ENCODE data around the gene ELL2.

ELL2 gene

DNA sequence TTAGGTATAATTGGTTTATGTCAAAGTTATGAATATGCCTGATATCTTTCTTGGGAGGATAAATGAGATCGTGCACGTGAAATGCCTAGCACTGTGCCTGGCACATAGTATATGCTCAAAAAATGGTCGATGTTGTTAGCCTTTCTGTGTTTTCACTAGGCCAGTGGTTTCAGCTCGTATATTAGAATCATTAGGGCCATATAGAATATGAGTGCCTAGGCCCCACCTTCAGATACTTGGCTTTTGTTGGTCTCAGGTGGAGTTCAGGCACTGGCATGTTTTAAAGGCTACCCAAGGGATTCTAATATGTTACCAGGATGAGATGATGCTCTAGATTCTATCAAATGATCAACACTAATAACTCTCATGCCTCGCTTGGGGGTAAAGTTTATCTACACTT lies 56.8 kb downstream of the ELL2 start:
- no peak for DNase-seq

DNA sequence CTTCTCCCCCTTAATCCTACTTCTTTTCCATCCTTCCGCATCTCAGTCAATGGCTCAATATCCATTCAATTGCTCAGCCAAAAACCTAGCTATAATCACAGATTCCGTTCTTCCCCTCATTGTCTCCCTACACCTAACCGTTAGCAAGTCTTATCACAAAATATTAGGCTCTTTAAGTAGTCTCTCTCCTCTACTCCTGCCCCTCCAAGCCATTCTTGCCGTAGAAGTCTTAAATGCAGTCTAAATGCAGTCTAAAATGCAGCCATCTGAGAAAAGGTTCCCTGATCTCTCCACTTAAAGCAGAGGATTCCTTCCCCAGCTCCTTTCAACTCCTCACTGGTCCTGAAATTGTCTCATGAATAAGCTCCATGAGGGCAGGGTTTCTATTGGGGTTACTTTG lies 57.8 kb downstream of the ELL2 start:
- no peak for DNase-seq

DNA sequence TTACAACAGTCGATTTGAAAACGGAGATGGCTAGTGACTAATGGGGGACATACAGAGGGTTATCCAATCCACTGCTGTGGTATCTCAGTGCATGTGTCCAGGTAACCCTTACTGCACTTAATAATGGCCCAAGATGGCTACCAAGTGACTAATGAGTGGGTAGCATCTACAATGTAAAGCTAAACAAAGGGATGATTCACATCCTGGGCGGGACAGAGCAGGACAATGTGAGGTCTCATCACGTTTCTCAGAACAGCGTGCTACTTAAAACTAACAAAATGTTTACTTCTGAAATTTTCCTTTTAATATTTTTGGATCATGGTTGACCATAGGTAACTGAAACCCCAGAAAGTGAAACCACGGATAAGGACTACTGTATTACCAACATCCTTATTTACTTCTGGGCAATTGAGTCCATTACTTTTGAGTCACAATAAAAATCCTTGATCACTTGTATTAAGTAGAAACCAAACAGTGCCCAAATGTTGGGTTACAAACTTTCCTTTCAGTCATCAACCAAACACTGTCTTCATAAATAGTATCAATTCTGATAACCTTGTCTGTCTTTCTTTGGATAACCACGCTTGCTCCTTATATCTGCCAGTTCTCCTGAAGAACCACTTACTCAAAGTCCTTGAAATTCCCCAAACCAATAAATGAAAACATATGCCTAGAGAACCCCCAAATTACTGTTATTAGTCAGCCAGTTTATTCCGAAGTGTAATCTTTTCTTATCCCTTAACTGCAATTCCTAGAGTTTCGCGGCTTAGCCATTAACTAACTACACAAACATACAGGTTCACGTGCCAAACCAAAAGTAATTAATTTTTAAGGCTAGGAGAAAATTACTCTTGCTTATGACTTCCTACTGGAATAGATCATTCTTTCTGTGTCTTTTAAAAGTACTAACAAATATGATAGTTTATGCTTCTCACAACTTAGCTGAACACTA lies 59.7 kb downstream of the ELL2 start:
- peak; percentile 32 for DNase-seq

DNA sequence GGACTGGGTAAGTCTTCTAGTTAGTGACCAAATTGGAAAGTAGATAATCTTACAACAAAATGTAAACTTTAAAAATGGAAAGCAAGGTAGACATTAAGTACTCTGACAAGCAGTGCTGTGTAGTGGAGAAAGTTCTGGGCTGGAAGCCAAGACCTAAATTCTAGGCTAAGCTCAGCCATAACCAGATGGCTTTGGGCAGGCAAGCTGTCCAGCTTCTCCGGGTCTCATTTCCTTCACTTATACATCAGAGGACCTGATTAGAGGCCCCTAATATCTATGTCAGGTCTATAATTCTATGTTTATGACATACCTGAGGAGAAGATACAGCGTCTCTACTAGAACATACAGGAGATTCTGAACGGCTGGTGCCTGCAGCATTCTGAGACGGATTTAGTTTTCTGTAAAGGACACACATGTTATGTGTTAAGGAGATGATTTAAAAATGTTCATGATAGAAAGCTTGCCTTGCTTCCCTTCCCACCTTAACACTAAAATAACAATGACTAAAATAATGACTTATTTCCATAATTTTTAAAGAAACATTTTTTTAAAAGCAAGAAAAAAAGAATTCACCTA lies 61.2 kb downstream of the ELL2 start:
- DNase-seq: peak; percentile 9

DNA sequence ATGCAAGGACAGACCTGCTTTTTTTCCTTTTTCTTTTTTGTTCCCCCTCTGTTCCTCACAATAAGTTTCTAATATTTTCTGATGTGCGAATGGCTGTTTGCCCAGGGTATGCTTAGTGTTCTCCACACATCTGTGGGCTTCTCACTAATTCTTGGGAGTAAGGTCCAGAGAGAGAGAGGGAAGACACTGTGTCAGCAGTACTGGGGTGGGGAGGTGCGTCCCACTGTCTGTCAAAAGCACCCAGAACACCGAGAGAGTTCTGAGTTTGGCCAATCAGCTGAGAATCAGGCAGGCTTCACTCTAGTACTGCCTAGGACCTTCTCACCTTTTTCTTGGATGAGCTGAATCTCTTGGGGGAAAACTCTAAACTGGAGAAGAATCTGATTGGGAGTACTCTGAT lies 61.8 kb downstream of the ELL2 start:
- no peak for DNase-seq

DNA sequence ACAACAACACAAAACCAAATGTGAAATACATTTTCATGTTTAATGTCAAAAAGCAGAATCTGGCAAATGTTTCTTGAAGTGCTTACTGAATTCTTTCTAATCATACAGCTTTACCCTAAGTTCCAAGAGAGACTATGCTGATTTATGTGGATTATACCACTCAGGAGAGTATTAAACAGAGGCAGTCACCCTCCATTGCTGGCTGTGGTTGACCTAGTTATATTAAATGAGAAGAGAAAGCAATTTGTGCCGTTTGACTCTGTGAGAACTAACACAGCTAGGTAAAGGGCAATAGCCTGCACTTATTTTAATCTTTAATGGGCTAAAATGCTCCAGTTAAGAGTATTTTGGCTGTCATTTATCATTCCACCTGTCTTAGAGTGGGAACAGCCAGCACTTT lies 62.6 kb downstream of the ELL2 start:
- no peak for DNase-seq

DNA sequence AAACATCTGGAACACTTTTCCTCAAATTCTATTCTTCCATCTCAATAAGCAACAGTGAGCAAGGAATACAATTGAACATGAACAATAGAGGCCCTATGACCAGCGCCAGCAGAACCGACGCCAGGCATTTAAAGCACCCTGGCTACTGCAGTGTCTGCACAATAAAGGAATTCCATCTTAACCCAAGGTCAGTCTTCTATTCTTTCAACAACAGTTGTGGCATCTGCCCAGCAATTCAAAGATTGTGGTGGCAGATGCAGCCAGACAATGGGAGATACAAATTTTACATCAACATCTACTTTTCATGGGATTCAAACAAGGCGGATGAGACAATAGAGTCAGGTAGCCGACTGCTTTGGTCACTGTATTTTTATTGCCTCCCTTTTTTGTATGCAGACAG lies 65.9 kb downstream of the ELL2 start:
- DNase-seq: no peak

DNA sequence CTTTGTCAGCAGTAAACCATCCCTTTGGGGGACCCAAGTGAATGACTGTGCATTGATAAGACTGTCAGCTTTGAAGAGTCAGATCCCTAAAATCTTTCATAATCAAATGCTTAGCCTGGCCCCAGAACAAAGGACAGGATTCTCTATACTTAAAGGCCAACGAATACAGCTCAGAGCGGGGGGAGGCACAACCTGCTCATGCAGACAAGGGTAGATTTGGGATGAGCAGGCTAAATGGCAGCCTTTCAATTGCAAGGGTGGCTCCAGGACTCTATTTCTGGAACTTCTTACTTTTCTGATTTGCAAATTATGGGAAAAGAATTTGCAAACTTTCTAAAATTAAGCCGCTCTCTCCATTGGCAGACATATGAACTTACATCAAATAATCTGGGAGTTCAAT lies 66.4 kb downstream of the ELL2 start:
- DNase-seq: no peak

DNA sequence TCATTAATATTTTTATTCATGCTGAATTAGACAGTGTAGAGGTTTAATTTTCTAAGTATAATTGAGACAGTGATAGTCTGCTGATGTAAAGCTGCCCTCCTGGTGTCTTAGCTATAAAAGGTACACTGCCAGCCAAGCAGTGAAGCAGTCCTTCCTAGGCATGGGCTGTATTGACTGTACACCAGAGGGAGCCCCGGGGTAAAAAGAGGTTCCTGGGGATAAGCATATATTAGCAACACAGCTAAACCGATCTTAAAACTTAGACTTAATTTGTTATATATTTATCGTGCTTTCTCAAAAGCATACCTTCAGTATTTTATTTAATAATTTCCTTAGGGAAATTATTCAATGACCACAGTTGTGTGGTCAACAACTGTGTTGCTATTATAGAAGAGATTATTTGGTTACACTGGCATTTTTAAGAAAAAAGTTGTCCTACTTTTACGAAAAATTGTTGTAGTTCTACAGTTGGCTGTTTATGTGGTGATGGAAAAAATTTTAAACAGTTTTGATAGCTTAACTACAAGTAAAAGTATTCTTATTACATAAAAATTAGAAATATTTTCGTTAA lies 68.8 kb downstream of the ELL2 start:
- DNase-seq: peak; percentile 28

DNA sequence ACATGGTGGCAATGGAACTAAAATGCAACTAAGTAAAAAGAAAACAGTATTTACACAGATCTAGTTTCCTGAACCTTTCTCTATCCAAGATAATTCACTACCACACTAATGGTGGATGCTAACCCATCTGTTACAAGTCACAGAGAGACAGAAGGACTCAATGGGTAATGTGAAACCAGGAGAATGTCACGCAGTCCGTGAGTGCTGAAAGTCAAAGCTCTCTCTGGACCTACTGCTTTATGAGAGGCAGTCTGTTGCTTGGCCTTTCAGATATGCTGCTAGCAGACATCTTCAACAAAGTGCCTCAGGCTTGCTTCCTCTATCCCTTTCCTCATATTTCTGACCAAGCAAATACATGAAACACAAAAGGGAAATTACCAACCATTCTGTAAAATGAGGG lies 70.2 kb downstream of the ELL2 start:
- no peak for DNase-seq

DNA sequence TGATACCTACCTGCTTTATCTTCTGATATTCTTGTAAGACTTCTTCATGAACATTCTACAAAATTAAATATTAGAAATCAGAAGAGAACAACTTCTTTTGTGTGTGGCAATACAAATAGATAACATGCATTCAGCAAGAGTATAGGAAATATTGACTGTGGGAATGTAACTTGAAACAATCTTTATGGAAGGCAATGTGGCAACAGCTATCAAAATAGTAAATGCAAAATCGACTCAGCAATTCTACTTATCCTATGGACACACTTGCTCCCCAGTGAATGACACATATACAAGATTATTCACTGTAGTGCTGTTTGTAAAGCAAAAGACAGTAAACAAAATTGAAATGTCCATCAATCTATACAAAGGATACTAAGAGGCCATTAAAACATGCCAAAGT lies 72.6 kb downstream of the ELL2 start:
- DNase-seq: no peak

DNA sequence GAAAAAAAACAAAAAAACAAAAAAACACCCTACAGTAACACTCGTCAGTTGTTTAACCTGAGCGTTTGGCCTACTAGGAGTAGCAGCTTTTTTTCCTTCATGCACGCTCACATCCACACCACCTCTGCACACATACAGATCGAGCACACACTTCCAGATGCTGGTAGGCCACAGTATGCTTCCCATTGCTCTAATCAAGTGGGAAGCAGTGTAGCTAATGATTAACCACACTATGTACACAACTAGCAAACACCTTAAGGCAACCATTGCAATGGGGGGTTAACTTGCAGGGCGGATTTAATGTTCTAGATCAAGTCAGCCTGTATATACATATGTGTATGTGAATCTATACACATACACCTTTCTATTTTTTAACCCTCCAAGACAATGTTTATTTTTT lies 73.7 kb downstream of the ELL2 start:
- no peak for DNase-seq

DNA sequence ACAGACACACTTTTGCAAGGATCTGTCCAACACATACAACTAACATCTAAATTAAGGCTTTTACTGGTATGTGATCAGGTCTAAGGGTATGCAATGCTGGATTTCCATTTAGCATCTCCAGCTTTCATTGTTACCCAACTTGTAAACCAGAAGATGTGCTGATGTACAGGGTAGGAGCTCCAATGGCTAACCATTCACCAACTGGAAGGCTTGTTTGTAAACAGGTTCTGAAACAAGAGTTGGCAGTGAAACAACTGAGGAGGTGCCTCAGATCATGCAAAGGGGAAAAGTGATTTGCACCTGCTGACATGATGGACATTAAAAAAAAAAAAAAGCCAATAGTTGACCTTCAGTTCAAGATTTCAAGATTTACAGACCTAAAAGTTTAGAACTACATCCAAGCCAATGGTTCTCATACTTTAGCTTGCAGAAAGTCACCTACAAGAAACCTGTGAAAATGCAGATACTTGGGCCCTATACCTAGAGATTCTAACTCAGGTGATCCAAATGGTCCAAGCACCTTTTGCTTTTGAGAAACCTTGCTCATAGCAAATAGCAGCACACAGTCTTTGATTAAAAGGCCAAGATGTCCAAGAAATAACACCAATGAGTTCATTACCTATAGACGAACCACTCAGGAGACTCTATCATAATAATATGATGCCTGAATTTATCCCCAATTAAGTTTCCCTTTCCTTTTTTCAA lies 75.2 kb downstream of the ELL2 start:
- no peak for DNase-seq

DNA sequence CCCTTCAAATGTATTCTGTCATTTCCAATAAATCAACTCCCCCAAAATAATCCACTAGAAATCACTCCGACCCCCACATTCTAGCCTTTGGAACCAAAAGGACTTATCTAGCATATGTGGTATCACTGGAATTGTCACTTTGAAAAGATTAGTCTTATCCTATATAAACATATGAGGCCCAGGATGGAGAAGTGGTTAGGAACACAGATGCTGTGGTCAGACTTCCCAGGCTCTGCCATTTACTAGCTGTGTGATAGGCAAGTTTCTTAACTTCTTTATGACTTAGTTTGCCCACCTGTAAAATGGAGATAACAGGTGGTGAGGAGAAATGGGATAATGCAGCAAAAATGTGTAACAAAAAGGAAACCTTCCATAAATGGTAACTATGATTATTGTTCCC lies 77.1 kb downstream of the ELL2 start:
- no peak for DNase-seq

DNA sequence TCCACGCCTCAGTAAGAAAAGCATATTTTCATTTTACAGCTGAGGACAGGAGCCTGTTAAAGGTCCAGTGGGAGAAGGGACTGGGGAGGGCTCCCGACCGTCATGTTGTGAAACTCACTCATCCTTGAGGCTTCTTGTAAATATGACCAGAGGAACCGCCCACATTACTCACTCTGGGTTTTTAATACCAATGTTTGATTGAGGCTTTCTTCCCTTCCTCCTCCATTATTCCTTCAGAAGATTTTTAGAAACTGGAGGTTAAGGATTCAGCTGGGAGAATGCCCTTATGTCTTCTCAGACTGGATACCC lies 77.7 kb downstream of the ELL2 start:
- DNase-seq: no peak

DNA sequence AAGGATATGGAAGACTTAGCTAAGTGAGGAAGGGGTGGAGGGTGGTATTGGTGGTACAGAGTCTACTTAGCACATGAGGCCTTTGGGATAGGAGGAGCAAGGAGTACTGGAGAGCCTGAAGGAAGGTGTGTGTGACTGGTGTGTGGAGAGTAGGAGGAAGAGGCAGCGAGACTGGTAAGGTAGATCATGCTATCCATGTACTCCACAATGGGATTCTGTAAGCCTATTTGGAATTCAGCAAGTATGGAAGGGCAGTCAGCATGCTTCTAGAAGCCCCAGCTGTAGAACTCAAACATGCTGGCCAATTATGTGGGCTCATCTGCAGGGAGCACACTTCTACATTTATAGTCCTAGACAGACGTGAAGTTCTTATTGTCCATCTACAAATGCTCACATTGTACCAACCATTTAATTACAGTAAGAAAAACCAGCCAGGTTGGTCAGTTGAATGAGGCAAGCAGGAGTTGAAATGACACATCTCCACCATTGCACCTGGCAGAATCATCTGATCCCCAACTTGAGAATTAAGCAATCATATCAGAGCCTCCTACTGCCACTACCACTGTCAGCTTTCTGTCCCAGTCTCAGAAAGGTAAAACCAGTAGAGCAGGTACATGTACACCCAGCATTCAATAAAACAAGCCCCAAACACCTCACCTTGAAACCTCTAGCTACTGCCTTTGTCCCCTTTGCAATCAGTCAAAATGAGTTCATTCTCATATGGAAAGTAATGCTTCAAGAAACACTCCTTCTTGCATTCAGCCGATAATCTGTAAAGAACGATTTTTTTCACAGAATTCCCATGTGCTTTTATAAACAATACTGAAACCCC lies 78.2 kb downstream of the ELL2 start:
- no peak for DNase-seq

DNA sequence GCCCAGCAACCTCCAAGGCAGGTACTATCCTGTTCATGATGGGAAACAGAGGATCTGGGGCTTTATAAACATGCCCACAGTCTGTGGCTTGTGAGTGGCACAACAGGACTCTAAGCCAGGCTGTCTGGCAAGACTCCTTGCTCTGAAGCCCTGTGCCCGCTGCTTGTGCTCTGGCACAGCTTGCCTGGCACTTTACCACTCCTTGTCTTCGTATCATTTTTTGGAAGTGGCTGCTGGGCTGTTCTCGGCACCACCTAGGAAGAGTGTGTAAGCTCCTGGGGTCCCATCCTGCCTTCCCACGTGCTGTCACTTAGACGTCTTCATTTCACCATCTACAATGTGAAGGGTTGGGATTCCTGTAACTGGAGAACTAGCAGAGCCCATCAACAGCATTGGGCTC lies 79.8 kb downstream of the ELL2 start:
- no peak for DNase-seq

DNA sequence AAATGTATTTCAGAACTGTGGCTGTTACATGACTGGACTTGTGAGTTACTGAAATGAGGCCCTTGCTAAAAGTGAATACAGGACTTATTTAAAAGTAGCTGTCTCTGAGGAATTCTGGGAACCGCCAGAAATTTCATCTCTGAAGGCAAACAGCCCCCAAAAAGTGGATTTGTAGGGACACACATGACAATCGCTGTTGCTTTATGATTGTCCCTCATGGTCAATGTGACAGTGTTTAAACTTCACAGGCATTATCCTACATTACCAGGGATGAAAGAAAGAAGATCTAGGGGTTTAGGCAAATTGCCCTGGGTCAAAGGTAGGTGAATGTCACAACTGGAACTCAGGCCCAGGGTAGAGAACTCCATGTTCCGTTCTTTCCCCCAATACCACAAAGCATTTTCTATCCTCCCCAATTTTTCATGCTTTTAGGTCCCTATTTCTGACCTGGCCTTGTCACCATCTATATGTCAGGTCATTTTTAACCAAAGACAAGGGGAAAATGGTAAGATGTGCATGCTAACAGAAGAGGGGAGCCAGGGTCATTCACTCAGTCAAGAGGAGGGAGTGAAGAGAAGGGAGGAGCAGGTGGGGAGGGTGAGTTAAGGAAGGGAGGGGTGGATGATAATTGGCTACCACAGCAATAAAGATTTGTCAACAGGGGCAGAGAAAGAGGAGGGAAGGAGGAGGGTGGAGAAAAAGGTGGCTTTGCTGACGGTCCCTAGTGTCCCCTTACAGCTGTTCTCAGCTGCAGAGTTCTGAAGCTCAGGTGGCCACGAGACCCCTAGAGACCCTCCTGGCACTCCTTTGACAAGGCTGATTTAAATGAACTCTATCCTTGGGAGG lies 81.3 kb downstream of the ELL2 start:
- no peak for DNase-seq

DNA sequence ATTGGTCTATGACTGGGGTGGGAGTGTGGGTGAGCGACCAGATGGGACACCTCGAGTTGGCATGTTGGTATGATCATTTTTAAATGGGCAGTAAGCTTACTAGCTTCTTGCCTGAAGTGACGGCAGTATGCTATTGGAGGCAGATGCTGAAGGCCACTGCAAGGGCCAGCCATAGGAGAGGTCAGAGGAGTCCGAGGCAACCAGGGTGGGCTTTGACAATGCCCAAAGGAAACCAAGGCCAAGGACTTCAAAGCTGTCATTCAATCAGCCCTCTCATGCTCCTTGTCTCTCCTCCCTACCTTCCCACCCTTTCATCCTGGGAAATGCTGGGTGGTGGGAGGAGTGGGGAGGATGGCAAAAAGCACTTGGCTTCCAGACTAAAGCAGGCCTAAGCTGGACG lies 82.0 kb downstream of the ELL2 start:
- DNase-seq: no peak

DNA sequence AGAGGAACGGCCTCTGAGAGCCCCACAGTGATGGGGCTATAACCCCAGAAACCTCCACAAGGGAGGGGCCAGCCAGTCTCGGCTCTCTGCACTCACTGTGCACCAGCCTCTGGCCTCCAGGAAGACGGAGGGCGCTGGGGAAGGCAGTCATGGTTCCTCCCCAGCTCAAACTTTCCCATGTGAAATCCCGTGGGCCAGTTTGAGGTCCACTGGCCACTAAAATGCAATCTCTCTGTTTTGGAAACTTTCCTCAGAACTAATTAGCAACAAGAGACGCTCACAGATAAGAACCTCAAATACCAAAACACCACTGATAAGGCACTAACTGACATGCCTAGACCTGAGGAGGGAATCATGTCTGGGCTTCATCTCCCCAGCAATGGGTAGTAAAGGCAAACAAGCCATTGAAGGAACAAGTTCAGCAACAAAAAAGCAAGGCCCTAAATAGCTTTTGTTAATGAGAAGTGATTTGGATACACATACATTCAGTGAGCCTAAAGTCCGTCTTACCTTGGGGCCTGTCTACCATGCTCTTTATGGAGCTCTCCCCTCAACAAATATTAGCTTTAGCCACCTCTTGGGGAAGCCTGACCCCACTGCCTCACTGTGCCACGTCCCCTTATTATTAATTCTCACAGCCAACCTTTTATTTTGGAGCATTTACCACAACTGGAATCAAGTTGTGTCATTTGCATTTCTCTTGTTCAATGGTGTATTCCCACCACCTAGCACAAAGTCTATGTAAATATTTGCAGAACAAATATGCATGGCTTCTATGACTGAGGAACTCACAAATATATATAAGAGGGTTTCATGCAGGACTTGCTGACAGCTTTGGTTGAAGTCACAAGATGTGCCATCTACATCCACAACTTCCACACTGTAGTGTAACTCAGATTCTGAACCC lies 83.0 kb downstream of the ELL2 start:
- DNase-seq: no peak

DNA sequence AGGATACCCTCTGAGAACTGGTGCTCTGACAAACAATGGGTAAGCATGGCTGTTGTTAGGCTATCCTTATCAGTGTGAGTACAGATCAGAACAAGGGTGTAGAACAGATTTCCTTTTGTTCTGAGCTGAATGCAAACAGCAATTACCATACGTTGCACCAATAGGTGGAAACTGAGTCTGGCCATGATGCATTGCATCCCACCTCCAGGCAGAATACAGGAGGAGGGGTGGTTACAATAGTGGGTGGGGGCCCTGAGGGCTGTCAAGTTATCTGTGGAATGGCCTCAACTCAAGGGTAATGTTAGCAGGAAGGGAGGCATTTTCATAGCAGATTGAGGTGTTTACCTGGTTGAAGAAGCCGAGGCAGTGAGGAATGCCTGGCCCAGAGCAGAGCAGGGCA lies 84.9 kb downstream of the ELL2 start:
- no peak for DNase-seq
